Iris pigment epithelial cell (primary cell): ENCODE measurements around the gene GSTCD.
"Not testable (repeated sequence)": the region's sequence is repeated elsewhere in the genome, so short reads cannot be mapped to it uniquely, and the experiment has no call there.

Source experiments
- DNase-seq: peaks from one replicate; pipeline ENCODE4 v3.0.0-alpha.2; 2011; ENCODE audit warnings: low read depth

GSTCD gene

DNA sequence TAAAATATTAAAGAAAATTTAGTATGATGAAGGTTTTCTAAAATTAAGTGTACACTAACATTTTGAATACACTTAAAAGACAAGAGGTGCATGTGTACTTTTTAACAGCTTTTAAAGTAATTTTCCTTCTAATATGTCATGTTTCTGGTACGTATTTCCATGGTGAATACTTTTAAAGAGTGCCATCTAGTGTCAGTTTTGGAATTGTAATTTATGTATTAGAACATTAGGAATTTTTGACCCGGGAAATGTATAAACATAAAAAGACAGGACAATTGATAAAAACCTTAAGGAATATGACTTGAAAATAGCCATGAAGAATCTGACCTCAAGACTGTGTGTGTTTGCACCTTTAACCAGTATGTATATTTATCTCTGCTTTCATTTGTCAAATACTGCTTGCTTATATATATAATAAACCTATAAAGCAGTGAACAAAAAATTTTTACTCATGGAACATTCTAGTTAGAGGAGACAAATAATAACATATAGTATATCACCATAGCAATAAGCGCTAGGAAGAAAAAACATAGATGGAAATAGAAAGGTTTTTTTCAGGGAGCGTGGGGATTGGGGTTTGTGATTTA lies 7.2 kb downstream of the GSTCD start:
- peak; percentile 37 for DNase-seq

DNA sequence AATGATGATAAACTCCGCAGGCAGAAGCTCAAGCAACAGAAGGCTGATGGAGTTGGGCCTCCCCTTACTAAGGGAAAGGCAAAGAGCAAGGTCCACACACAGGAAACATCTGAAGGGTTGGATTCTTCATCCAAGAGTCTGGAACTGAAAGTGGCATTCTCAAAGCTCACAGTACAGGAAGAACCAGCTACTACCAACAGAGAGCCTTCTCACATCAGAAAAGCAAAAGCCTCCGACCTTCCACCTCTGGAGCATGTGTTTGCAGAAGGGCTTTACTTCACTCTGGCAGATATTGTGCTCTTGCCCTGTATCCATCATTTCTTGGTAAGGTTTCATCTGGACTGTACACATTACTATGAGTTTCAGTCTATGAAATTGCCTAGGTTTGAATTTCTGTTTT lies 10.6 kb downstream of the GSTCD start:
- DNase-seq = no peak

DNA sequence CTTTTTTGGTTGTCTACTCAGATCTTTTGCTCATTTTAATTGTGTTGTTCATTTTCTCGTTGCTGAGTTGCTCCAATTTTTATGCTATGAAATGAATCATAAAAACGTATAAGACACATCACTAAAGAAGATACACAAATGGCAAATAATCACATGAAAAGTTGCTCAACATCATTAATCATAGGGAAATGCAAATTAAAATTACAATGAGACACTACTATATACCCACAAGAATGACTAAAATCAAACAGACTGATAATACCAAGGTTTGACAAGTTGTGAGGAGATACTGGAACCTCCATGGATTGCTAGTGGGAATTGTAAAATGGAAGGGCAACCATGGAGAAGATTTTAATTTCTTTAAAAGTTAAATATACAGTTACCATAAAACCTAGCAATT lies 17.0 kb downstream of the GSTCD start:
- no peak for DNase-seq

DNA sequence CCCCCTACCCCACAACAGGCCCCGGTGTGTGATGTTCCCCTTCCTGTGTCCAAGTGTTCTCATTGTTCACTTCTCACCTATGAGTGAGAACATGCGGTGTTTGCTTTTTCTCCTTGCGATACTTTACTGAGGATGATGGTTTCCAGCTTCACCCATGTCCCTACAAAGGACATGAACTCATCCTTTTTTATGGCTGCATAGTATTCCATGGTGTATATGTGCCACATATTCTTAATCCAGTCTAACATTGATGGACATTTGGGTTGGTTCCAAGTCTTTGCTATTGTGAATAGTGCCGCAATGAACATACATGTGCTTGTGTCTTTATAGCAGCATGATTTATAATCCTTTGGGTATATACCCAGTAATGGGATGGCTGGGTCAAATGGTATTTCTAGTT lies 21.3 kb downstream of the GSTCD start:
- not testable (repeated sequence) for DNase-seq

DNA sequence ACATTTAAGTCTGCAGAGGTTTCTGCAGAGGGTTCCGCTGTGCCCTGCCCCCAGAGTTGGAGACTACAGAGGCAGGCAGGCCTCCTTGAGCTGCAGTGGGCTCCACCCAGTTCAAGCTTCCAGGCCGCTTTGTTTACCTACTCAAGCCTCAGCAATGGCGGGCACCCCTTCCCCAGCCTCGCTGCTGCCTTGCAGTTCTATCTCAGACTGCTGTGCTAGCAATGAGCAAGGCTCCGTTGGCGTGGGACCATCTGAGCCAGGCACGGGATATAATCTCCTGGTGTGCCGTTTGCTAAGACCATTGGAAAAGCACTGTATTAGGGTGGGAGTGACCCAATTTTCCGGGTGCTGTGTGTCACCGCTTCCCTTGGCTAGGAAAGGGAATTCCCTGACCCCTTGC lies 26.6 kb downstream of the GSTCD start:
- not testable (repeated sequence) for DNase-seq

DNA sequence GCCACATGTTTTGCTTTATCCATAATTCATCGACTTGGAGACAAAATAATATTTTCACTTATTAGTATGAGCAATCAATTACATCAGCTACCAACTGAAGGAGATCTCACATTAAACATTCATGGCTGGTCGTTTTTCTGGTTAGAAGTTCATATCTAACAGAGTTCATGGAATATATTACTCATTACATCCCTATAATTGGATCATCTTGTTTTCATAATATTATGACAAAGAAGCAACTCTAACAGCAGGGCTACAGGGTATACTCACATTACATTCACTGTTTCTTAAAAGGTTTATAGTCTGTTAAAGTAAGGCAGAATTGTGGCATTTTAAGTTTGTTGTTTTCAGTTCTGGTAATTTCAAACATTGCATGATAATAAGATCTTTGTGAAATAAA lies 33.0 kb downstream of the GSTCD start:
- DNase-seq = peak; percentile 33

DNA sequence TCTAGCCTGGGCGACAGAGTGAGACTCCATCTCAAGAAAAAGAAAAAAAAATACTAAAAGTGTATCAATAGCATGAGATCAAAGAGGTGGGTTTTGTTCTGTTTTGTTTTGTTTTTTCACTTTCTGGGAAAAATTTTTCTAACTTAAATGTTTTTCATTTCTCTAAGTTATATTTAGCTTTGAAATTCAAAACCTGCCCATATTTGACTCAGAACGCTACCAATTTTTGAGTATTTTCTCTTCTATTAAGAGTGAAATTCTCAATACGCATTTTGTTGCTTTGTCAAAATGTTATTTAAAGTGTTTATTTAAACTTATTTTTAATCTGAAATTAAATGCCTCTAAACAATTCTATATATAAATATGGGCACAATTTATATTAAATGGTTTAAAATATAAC lies 39.6 kb downstream of the GSTCD start:
- DNase-seq = no peak

DNA sequence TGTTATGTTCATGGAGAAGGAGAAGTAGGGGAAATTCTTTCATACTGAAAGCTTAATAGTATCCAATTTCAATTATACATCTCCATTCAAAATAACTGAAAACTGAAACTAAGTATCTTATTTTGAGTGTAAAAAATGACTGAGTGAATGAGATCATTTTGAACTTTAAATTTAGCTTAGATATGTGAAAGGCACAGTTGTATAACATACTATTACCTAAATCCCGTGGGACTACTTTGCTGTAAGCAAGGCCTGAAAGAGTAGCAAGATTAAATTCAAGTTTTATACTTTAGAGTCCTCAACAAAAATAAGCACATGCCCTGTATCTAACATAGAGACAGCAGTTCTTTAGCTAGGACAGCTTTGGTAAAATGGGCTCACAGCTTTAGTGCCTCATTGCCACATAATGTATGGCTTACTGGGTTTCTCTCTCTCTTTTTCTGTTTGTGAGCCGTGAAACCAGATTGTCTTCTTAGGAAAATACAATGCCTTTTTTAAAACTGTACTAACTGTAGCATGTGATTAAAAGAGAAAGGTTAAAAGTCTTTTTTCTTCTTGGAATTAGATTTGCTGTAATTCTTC lies 43.2 kb downstream of the GSTCD start:
- no peak for DNase-seq

DNA sequence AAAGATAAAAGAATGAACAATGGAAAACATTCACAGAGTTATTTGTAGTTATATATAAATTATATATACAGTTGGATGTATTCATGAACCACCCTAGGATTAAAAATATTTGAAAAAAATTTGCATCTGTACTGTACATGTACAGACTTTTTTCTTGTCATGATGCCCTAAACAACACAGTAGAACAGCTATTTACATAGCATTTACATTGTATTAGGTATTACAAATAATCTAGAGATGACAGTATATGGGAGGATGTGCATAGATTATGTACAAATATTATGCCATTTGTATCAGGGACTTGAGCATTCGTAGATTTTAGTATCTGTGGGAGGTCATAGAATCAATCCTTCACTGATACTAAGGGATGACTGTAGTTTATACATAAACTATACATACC lies 44.8 kb downstream of the GSTCD start:
- DNase-seq = no peak

DNA sequence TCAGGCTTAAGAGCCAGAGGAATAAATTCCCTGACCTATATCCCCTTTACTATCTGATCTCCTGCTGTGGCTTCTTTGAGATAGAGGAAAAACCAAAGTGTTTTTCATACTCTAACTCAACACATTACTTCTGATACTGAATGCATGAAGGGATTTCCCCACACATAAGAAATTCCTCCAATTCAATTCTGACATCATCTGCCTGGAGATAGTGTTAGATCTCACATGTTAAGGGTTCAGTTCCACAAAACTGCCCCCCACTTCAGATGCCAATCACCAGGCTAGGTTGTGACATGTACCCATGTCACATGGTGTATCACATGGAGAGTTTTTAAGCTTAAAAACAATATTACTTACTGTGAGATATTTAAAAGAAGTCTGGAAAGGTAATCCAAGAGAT lies 46.8 kb downstream of the GSTCD start:
- no peak for DNase-seq

DNA sequence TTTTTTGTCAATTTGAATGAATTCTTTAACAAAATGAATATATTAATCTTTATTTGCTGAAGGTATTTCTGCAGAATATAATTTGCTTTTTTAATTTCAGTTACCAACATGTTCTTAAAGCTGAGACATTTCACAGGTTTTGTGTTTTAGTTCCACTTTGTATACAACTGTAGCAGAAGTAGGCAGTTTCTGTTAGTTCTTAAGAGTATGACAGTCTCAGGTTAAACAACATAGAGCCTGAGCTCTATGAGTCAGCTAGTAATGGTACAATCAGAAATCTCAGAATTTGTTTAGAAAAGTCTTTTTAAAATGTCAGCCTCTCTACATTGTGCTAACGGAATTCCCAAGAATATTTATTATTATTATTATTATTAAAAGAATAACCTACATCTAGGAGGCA lies 50.4 kb downstream of the GSTCD start:
- peak; percentile 27 for DNase-seq

DNA sequence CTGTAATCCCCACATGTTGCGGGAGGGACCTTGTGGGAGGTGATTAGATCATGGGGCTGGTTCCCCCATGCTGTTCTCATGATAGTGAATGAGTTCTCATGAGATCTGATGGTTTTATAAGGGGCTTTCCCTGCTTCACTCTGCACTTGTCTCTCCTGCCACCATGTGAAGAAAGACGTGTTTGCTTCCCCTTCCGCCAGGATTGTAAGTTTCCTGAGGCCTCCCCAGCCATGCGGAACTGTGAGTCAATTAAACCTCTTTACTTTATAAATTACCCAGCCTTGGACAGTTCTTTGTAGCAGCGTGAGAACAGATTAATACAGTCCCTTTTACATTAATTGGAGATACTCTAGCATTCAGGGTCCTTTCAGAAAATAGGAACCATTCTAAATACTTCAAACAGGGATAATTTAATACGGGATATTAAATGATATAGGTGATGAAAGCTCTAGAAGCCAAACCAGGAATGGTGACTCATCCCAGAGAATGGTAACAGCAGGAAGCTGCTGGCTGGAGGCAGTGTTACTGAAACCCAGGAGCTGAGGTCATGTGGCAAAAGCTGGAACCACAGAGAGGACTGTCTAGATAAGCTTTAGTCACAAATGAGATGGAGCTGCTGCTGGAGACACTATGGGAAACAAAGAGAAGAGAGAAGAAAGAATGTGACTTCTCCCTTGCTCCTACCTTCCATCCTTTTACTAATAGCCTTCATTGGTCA lies 57.3 kb downstream of the GSTCD start:
- DNase-seq = peak; percentile 92

DNA sequence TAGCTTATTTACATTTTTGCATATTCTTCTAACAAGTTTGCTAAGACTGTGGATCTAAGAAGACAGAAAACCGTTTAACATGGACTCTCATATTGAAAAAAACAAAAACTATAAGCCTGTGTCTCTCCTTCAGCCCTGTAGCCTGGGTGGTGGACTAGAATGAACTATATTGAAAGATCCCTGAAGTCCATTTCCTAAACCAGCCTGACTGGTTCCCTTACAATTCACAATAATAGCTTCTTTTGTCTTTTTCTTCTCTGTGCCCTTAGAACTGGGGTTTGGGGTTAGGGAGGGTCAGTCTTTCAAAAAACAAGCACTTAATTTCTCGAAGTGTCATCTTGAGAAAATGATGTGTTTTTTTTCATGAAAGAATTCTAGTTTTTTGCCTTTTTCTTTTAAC lies 59.0 kb downstream of the GSTCD start:
- DNase-seq = no peak

DNA sequence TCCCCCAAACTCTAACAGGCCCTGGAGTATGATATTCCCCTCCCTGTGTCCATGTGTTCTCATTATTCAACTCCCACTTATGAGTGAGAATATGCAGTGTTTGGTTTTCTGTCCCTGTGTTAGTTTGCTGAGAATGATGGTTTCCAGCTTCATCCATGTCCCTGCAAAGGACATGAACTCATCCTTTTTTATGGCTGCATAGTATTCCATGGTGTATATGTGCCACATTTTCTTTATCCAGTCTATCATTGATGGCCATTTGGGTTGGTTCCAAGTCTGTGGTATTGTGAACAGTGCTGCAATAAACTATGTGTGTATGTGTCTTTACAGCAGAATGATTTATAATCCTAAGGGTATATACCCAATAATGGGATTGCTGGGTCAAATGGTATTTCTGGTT lies 61.9 kb downstream of the GSTCD start:
- DNase-seq = not testable (repeated sequence)

DNA sequence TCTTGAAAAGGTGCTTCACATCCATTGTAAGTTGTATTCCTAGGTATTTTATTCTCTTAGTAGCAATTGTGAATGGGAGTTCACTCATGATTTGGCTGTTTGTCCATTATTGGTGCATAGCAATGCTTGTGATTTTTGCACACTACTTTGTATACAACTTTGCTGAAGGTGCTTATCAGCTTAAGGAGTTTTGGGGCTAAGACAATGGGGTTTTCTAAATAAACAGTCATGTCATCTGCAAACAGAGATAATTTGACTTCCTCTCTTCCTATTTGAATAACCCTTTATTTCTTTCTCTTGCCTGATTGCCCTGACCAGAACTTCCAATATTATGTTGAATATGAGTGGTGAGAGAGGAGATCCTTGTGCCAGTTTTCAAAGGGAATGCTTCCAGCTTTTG lies 63.5 kb downstream of the GSTCD start:
- not testable (repeated sequence) for DNase-seq

DNA sequence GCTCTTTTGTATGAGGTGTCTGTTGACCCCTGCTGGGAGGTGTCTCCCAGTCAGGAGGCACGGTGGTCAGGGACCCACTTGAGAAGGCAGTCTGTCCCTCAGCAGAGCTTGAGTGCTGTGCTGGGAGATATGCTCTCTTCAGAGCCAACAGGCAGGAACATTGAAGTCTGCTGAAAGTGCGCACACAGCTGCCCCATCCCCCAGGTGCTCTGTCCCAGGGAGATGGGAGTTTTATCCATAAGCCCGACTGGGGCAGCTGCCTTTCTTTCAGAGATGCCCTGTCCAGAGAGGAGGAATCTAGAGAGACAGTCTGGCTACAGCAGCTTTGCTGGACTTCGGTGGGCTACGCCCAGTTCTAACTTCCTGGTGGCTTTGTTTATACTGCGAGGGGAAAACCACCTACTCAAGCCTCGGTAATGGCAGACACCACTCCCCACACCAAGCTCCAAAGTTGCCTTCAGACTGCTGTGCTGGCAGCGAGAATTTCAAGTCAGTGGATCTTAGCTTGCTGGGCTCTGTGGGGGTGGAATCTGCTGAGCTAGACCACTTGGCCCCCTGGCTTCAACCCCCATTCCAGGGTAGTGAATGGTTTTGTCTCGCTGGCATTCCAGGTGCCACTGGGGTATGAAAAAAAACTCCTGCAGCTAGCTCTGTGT lies 67.3 kb downstream of the GSTCD start:
- DNase-seq = not testable (repeated sequence)

DNA sequence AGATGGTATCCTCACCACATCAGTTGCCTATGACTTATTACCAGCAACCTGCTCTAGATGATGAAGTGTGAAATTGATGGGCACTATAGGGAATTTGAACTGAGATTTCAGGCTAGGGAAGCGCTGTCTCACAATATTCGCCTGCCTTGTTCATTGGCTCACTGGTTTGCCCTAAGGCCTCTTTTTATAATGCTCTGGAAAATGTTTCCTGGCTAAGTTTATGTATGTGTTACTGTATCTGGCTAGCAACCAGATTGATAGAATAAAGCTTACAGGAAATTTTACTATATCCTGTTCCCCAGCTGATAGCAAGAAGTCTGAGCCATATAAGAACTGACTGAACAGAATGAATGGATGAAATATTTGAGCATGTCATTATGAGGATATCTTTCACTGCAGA lies 71.6 kb downstream of the GSTCD start:
- DNase-seq = no peak

DNA sequence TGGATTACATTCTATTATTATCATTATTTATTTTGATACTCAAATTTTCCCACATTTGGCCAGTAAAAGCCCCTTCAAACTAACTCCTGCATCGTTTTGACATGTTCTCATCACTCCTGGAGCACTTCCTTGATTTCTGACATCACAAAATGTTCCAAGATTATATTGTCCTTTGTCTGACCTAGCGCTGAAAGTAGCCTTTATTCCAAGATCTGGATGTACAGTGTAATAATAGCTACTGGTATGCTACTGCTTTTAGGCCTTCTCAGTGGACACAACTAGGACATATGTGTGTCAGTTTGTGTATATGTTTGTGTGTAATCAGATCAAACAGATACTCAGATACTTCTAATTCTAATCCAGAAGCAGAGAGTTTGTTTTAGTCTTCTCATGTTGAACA lies 76.2 kb downstream of the GSTCD start:
- no peak for DNase-seq

DNA sequence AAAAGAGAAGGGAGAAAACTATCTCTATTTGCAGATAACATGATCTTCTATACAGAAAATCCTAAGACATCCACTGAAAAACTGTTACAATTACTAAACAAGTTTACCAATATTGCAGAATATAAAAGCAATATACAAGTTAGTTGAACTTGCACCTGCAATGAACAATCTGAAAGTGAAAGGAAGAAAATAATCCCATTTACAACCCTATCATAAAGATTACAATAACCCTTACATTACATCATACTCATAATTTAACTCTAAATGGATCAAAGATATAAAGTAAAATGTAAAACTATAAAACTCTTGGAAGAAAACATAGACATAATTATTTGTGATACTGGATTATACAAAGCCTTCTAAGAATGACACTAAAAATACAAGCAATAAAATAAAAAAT lies 77.2 kb downstream of the GSTCD start:
- DNase-seq = no peak

DNA sequence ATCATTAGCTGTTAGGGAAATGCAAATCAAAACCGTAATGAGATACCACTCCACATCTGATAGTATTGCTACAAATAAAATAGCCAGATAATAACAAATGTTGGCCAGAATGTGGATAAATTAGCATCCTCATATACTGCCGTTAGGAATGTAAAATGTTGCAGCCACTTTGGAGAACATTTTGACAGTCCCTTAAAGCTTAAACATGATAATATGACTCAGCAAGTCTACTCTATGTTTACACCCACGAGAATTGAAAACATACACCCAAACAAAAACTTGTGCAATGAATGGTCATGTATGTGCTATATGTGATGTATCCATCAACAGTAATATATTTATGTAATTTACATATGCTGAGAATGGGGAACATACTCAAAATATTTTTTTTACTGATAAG lies 78.2 kb downstream of the GSTCD start:
- no peak for DNase-seq

DNA sequence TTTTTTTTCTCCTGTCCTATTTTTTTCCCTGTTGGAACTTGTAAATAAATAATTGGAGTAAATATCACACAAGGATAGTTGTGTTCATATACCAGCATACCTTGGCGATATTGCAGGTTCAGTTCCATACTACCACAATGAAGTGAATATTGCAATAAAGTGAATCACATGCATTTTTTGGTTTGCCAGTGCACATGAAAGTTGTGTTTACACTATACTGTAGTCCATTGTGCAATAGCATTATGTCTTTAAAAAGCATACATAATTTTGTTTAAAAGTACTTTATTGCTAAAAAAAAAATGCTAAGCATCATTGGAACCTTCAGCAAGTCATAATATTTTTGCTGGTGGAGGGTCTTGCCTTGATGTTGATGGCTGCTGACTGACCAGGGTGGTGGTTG lies 88.6 kb downstream of the GSTCD start:
- peak; percentile 34 for DNase-seq

DNA sequence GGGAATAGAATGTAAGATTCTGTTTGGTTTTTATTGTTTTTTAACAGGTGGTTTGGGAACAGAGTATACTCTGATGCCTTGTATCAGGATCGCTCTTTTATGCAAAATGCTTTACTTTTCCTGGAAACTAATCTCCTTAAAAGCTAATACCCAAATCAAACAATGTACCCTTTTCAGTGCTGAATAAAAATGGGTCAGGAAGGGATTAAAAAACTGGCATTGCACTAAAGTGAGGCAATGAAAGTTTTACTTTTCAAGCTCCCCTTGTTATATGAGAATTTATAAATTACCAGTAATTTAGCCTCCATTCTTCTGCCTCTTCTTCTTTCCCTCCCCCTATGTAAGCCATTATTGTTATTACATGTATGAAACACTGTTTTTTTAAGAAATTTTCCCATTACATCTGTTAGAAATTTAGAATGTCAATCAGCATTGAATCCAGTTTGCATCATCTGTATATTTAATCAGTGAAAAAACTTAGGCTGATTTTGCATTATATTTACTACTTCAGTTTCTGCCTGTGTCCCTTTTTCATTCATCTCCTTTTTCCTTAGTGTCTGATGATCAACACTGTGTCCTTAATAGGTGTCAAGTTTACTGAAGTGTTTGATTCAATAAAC lies 97.0 kb downstream of the GSTCD start:
- no peak for DNase-seq

DNA sequence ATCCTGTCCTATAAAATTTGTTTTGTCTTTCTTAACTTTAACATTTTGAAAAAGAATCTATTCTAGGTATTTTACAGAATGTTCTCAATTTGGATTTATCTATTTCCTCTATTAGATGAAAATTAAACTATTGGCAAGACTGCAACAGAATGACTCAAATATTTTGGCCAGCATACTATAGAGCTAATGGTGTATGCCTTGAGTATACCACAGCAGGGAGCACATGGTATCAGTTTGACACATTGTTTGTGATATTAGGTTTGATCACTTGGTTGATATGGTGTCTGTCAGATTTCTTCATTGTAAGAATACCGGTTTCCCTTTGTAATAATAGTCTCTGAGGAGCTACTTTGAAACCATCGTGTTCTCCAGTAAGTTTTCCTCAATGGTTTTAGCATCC lies 98.9 kb downstream of the GSTCD start:
- DNase-seq = peak; percentile 56
